T follicular helper cell (primary cell): ENCODE data around the gene ECSIT.

Source experiments
- DNase-seq: peaks from one replicate; pipeline ENCODE4 v3.0.0-alpha.2; 2020; ENCODE audit warnings: low read depth

Gene ECSIT

GRCh38 chr19:11550265-11550664 lies 21.3 kb upstream of the ECSIT start:
- no peak for DNase-seq

- no peak for DNase-seq
Measured at GRCh38 chr19:11549386-11549953, 20.5 kb upstream of the ECSIT start.

DNA sequence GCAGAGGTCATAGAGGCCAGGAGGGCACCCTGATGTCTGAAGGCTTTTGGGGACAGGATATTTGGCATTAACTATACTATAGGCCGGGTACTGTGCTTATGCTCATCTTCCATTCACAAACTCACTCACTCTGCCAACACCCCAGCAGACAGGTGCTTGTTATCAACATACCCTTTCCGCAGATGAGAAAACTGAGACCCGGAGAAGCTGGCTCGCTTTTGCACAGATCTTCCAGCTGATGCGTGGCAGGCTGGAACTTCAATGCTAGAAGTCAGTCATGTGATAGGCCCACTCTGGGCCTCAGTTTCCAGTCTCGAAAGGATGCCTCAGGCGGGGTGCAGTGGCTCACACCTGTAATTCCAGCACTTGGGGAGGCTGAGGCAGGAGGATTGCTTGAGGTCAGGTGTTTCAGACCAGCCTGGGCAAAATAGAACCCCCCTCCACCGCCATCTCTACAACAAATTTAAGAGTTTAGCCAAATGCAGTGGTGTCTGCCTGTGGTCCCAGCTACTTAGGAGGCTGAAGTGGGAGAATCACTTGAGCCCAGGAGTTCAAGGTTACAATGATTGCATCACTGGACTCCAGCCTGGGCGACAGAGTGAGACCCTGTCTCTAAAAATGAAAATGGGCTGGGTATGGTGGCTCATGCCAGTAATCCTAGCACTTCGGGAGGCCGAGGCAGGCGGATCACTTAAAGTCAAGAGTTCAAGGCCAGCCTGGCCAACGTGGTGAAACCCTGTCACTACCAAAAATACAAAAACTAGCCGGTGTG lies 19.2 kb upstream of the ECSIT start:
- DNase-seq: no peak

DNA sequence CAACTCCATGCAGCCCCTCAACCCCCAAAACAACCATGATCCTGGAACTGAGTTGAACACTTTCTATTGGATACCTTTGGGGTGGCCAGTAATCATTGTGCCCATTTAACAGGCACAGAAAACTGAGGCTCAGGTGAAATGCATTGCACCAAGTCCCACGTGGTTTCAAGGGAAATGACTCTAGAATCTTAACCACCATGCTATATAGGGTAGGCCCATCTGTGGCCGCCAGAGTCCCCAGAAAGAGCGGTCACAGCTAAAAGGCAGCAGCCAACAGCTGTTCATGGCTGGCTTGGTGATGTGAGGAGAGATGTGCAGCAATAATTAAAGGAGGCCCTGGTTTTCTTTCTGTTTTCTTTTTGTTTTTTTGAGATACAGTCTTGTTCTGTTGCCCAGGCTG lies 12.3 kb upstream of the ECSIT start:
- DNase-seq: no peak

- no peak for DNase-seq
Measured at GRCh38 chr19:11540645-11541044, 11.7 kb upstream of the ECSIT start.

DNA sequence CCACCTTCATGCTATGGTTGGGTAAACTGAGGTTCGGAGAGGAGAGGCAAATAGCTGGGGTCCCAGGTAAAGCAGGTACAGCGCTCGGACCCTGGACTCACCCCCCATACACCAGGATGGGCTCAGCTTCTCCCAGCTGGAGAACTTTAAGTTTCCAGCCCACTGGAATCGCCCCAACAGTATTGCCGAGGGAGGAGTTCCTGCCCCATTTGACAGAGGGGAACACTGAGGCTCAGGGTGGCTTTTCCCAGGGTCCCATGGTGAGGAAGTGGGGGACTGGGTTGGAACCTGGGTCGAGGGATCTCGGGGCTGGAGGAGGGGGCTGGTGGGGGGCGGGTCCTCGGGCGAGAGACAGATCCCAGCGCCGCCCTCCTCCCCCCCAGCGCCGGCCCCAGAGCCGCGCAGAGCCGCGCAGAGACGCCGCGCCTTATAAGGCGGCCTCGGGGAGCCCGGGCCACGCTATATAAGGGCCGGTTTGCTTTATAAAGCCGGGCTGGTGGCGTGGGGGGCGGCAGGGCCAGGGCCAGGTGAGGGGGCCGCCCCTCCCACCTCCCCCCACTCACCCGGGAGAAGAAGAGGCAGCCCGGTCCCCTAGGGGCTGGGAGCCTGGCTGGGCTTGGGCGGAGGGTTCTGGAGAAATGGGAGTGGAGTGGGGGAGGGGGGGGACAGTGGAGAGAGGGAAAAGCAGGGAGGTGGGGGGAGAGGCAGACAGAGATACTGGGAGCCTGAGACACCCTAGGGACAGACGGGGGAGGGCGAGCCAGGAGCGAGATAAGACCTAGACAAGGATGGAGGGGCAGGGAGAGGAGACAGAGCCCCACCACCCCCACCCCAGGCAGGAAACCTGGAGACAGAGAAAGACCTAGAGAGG lies 10.8 kb upstream of the ECSIT start:
- no peak for DNase-seq

DNA sequence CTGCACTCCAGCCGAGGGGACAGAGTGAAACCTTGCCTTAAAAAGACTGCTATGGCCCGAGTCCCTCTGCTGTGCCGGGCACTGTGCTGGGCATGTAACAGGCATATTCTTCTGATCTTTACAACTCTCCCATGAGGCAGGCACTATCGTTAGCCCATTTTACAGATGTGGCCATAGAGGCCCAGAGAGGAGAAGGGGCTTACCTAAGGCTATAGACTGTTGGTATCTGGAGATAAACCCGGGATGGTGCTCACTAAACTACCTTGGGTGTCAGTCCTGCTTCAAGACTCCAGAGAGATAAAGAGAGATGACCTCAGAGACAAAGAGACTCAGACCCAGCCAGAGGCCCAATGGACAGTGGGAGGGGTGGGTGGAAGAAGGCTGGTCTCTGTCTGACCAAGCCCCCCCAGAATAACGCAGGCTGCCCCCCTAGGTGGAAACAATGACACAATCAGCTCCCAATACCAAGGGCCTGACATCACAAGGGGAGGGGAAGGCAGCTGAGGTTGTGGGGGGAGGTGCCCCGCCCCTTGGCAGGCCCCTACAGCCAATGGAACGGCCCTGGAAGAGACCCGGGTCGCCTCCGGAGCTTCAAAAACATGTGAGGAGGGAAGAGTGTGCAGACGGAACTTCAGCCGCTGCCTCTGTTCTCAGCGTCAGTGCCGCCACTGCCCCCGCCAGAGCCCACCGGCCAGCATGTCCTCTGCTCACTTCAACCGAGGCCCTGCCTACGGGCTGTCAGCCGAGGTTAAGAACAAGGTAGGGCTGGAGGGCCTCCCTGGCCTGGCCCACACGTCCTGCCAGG lies 9.5 kb upstream of the ECSIT start, which contains the start of gene CNN1:
Gene CNN1 (plus strand): TSS at position 620 of the 805 bp plus-strand sequence. CDS start 77 bp downstream, at position 697.
- DNase-seq: no peak

DNA sequence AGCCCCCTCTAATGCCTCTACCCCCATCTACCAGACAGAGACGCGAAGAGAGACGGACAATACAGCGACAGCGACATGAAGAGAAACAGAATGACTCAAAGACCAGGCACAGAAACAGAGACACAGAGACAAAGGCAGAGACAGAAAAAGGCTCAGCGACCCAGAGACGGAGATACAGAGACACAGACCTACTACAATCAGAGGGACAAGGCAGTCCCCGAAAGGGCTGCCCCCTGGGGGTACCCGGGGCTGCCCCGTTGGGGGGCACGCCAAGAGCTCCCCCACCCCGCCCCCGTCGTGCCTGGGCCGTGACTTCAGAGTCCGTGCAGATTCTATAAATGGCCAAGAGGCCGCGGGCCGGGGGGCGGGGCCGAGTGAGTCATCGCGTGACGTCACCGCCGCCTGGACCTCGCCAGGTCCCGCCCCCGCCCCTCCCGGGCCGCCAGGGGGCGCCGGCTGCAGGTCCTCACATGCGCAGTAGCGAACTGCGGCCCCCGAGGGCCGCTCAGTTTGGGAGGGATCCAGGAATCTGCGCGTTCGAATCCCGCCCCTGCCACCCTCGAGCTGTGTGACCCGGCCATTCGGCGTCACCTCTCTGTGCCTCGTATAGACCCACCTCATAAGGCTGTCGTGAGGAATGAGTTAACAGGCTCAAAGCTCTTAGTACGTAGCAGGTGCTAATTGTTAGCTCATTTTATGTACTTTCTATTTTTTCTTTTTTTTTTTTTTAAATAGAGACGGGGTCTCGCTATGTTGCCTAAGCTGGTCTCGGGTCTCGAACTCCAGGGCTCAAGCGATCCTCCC lies 7.1 kb upstream of the ECSIT start:
- DNase-seq: peak; percentile 69

GRCh38 chr19:11534948-11535347 lies 6.0 kb upstream of the ECSIT start:
- no peak for DNase-seq

DNA sequence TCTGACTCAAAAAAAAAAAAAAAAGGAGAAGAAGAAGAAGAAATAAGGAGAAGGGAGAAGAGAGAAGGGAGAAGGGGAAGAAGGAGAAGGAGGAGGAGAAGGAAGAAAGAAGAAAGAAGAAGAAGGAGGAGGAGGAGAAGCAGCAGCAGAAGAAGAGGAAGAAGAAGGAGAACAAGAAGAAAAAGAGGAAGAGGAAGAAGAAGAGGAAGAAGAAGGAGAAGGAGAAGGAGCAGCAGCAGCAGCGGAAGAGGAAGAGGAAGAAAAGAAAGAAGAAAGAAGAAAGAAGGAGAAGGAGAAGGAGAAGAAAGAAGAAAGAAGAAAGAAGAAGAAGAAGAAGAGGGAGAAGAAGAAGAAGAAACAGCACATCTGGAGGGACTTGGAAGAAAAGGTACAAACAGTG lies 5.6 kb upstream of the ECSIT start:
- no peak for DNase-seq

DNA sequence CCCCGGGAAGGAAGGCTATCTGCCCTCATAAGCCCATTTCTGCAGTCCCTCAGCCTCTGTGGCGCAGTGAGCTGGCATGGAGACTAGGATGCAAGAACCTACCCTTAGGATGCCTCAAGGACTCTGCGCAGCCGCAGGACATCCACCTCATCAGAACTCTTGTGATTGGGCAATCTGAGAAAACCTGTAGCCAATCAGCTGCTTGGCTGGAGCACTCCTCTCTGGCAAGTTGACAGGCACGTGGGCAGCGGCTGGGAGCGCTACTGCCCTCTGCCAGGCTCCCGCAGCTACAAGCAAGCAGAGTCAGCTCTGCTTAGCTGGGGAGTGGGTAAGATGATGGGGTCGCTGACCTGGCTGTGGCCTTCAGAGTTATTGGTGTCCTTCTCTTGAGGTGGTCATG lies 1.5 kb upstream of the ECSIT start:
- no peak for DNase-seq

DNA sequence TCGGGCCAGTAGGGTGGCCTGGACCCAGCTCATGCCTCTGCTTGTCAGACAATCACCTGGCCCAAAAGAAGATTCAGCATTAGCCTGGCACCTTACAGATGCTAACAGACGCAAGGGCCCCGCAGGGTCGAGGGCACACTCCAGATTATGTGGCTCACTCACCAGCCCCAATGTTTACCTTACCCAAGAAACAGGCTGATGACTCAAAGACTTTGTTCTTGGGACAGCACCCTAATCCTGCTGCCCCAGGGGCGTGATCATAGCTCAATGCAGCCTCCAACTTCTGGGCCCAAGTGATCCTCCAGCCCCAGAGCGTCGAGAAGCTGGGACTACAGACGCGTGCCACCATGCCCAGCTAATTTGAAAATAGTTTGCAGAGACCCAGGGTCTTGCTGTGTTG lies 9.8 kb downstream of the ECSIT start:
- DNase-seq: no peak

DNA sequence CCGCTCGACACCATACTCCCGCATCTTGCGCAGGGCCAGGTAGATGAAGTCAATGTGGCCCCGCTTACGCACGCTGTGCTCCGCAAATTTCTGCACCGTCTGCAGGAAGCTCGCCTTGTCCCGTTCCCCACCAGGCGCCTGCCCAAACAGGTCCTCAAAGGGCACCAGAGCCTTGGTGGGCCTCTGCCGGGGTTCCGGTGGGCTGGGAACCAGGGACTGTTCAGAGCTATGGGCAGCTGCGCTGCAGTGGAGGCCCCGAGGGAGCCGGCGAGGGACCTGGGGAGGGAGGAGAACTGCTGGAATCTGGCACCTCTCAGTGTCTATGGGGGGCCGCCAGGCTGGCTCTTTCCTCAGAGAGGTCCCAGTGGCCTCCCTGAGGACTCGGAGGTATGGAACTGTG lies 15.0 kb downstream of the ECSIT start:
- no peak for DNase-seq

DNA sequence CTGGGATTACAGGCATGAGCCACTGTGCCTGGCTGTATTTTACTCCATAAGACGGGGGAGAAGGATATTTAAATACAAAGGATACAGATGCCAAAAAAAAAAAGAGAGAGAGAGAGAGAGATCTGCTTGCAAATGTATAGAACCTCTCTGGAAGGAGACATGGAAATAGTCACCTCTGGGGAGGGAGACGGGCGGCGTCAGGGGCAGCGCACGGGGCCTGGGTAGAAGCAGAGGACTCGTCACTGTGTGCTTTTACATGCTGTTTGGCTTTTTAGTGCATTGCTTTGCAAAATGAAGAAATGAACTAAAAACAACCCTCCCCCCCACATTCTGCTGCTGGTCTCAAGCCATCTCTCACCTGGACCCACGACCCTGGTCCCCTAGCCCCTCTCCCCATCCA lies 18.5 kb downstream of the ECSIT start:
- no peak for DNase-seq

- no peak for DNase-seq
Measured at GRCh38 chr19:11507370-11508078, 21.4 kb downstream of the ECSIT start.

- no peak for DNase-seq
Measured at GRCh38 chr19:11506967-11507366, 22.0 kb downstream of the ECSIT start.

DNA sequence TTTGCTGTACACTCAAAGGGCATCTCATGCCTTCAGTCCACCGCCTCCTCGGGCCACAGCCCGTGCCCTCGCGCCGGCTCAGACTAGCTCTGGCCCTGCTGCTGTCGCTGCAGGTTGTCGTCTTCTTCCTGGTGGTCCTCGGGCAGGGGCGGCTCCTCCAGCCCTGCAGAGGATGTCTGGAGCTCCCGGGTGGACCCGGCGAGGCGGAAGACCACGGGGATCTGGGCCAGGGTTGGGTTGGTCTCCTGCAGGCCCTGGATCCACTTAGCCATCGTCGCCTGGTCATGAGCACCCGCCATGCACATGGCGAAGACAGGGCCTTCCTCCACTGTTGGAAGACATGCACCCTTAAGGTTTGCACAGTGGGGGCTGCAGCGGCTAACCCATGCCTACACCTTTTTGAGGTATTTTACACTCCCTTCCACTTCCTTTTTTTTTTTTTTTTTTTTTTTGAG lies 22.8 kb downstream of the ECSIT start:
- DNase-seq: no peak

DNA sequence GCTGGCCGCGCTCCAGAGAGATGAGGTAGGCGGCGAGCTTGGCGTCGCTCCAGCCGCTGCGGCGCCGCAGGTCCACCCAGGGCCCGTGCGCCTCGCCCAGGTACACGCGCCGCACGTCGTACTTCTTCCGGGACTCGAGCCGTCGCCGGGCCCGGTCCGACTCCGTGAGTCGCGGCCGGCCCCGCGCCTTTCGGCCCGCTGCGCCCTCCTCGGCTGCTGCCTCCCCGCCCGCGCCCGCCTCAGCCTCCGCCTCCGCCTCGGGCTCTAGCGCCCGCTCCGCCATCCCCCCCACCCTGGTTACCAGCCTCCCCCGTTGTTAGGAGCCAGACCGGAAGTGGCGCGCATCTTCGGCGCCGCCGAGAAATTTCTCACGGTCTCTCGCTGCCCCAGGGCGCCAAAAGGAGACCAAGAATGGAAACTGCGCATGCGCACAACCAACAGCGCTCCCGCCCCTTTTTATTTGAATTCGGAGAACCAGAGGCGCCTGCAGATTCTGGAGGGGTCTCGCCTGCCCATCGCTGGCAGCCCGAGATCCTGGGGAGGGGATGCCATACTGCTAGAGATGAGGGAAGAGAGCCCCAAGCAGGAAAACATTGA lies 23.3 kb downstream of the ECSIT start, which contains the start of gene ZNF653:
Gene ZNF653 (minus strand): TSS at position 336 of the 597 bp plus-strand sequence. CDS start 53 bp downstream, at position 283.
- peak; percentile 91 for DNase-seq

GRCh38 chr19:11505032-11505503 lies 23.9 kb downstream of the ECSIT start:
- DNase-seq: peak; percentile 94
